Skeletal muscle satellite cell (primary cell): ENCODE measurements around the gene RSBN1.

ENCODE experiments used
- H3K27me3 ChIP-seq: 2 replicates; pipeline ENCODE4 v1.7.0; 2013; ENCODE audit warnings: low read length; ENCODE audit not compliant: control insufficient read depth, insufficient read depth
- H3K36me3 ChIP-seq: 2 replicates; pipeline ENCODE4 v1.7.0; 2013; ENCODE audit warnings: mild to moderate bottlenecking, control low read depth, low read length; ENCODE audit not compliant: insufficient read depth
- H3K4me1 ChIP-seq: 2 replicates; pipeline ENCODE4 v1.7.0; 2013; ENCODE audit warnings: low read length; ENCODE audit not compliant: control insufficient read depth, insufficient read depth
- H3K4me2 ChIP-seq: 2 replicates; pipeline ENCODE4 v1.7.0; 2013; ENCODE audit warnings: mild to moderate bottlenecking, low read length
- H3K4me3 ChIP-seq: 2 replicates; pipeline ENCODE4 v1.7.0; 2013; ENCODE audit warnings: low read length
- H3K9ac ChIP-seq: 2 replicates; pipeline ENCODE4 v1.7.0; 2013; ENCODE audit warnings: mild to moderate bottlenecking, low read depth, low read length, moderate library complexity
- H3K9me3 ChIP-seq: replicated peaks from 2 replicates; pipeline ENCODE4 v1.7.0; 2013; ENCODE audit warnings: mild to moderate bottlenecking, control low read depth, low read length

RSBN1 gene

DNA sequence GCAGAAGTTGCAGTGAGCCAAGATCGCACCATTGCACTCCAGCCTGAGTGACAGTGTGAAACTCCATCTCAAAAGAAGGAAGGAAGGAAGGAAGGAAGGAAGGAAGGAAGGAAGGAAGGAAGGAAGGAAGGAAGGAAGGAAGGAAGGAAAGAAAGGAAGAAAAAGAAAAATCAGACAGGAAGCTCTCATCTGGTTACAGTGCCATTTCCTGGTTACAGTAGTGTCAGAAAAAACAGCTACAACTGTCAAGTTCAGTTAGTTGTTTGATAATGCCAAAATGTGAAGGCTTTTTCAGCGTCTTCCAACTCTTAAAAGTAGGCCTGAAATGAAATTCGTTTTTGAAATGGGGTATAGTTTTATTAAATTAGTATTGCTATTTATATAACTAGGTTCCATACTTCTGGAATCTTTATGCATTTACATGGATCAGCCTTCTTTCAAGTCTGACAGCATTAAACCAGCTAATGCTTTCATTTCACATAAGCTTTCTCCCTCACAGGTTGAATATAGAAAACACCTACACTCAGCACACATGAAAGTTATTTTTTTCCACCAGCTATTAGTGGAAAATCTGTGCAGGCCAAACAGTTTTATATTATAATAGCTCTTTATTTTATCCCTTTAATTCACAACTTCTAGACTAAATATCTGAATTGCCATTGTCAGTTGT, 38.0 kb upstream of the RSBN1 start:
- no peak overlapping the region for H3K4me3 ChIP-seq
- no peaks in the 10 kb centered on the region for H3K4me1 ChIP-seq
- no peaks in the 10 kb centered on the region for H3K36me3 ChIP-seq
- H3K27me3 ChIP-seq = no peaks in the 10 kb centered on the region
- H3K9me3 ChIP-seq = no peaks in the 10 kb centered on the region
- H3K9ac ChIP-seq = no peak overlapping the region
- no peak overlapping the region for H3K4me2 ChIP-seq

DNA sequence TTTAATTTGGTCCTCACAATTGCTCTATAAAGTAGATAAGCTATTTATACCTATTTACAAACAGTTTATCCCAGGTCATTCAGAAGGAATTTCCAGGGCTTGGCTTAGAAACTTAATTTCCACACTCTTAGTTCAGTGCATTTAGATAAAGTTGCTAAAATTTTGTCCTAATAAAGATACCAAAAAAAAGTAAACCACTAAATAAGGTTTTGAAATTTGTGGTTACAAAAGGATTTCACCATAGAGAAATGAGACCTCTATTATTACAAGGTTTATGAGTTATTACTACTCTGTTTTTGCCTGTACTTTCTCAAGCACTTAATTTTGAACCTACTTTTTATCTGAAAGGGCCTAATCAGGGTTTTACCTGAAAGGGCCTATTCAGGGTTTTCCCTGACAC, 36.8 kb upstream of the RSBN1 start:
- no peak overlapping the region for H3K4me2 ChIP-seq
- no peaks in the 10 kb centered on the region for H3K4me1 ChIP-seq
- H3K9ac ChIP-seq = no peak overlapping the region
- no peaks in the 10 kb centered on the region for H3K9me3 ChIP-seq
- H3K27me3 ChIP-seq = no peaks in the 10 kb centered on the region
- no peaks in the 10 kb centered on the region for H3K36me3 ChIP-seq
- no peak overlapping the region for H3K4me3 ChIP-seq

DNA sequence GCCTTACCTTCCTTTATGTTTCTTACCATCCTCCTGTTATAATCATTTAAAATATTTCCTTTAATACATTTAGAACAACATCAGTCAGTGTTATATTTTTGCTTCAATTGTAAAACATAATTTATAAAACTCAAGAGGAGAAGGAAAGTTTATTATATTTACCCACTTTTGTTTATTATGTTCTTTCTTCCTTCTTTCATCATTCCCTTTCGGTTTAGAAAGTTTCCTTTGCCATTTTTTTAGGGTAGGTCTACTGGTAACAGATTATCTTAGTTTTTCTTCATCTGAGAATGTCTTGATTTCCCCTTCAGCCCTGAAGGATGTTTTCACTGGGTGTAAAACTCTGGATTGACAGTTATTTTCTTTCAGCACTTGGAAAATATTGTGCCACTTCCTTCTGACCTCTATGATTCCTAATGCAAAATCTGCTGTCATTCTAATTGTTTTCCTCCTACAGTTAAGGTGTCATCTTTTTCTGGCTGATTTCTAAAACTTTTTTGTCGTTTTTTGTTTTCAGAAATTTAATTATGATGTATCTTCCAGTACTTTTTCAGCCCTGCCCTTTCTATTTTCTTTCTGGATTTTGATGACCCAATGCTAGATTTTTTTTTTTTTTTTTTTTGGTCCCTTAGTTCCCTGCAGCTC, 34.2 kb upstream of the RSBN1 start:
- H3K9ac ChIP-seq = no peak overlapping the region
- H3K27me3 ChIP-seq = no peaks in the 10 kb centered on the region
- no peaks in the 10 kb centered on the region for H3K4me1 ChIP-seq
- no peaks in the 10 kb centered on the region for H3K9me3 ChIP-seq
- no peak overlapping the region for H3K4me3 ChIP-seq
- no peak overlapping the region for H3K4me2 ChIP-seq
- no peaks in the 10 kb centered on the region for H3K36me3 ChIP-seq

DNA sequence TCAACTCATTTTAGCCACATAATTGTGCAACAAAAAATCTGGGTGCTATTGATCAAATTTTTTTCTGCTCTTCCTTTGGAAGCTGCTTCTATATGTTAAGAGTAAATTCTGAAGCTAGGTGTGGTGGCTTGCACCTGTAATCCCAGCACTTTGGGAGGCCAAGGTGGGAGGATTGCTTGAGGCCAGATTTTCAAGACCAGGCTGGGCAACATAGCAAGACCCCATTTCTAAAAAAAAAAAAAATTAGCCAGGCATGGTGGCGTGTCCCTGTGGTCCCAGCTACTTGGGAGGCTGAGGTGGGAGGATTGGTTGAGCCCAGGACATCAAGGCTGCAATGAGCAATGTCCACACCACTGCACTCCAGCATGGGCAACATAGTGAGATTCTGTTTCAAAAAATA, 24.3 kb upstream of the RSBN1 start:
- Histone ChIP-seq H3K36me3 (no peaks in the 10 kb centered on the region), H3K9ac (no peak overlapping the region), H3K4me2 (no peak overlapping the region), H3K27me3 (no peaks in the 10 kb centered on the region), H3K4me1 (peaks cover 3% of the 10 kb centered on the region), H3K4me3 (no peak overlapping the region), H3K9me3 (no peaks in the 10 kb centered on the region)

DNA sequence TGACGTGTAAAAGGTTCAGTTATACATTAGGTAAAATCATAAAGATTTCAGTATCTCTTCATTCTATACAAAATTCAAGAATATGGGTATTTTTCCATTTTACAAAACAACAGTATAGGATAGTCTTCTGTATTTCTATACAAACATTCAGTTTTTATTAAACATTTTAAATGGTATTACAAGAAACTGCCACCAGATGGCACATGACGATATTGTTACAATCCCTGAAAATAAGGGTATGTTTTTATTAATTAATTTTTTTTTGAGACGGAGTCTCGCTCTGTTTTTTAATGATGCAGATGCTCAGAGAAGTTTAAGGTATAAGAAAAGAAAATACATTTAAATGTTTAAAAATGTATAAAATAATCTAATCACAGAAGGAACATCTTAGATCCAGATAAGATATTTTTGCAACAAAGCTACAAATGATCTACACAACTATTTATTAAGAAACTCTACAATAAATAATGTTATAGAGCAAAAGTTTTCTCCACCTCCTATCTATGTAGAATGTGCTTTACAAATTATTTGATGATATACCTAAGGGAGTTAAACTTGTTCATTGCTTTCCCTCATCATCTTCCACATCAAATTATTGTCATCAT, 23.5 kb upstream of the RSBN1 start:
- no peaks in the 10 kb centered on the region for H3K36me3 ChIP-seq
- H3K4me1 ChIP-seq = peaks cover 10% of the 10 kb centered on the region
- H3K4me2 ChIP-seq = no peak overlapping the region

DNA sequence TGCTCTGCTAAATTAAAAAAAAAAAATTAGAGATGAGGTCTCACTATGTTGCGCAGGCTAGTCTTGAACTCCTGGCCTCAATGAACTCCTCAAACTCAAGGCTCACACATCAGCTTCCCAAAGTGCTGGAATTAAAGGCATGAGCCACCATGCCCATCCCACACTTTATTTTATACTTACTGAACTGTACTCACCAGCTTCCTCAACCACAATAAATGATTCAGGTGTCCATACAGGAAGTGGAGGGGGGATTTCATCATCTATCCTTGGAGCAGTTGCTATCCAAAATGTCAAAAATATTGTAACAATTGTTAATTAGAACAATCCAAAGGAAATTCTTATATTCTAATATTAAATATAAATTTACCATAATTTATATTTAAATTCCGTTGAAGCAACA, 22.4 kb upstream of the RSBN1 start:
- H3K27me3 ChIP-seq = no peaks in the 10 kb centered on the region
- peaks cover 11% of the 10 kb centered on the region for H3K4me1 ChIP-seq
- H3K4me3 ChIP-seq = no peak overlapping the region
- no peaks in the 10 kb centered on the region for H3K36me3 ChIP-seq
- no peaks in the 10 kb centered on the region for H3K9me3 ChIP-seq
- no peak overlapping the region for H3K9ac ChIP-seq
- no peak overlapping the region for H3K4me2 ChIP-seq

More for the DNA sequence above, 23.5 kb upstream of the RSBN1 start:
- H3K9ac ChIP-seq = no peak overlapping the region
- H3K27me3 ChIP-seq = no peaks in the 10 kb centered on the region
- no peak overlapping the region for H3K4me3 ChIP-seq
- H3K9me3 ChIP-seq = no peaks in the 10 kb centered on the region

DNA sequence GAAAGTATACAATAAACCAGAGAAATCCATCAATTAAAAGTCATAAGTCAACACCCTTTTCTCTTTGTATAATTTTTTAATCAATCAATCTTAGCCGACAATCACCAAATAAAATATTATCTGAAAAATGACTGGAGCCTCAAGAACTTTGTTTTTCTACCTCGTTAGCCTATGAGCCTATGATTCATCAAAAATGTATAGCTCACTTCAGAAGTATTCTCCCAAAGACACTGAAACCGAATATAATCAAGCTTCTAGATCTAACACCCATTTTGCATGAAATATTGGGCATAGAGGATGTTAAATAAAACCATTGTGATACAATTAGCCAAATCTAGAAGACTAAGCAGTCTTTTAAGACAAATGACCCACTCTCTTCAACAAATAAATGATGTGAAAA, 17.8 kb upstream of the RSBN1 start:
- H3K9me3 ChIP-seq = no peaks in the 10 kb centered on the region
- H3K36me3 ChIP-seq = no peaks in the 10 kb centered on the region
- H3K4me2 ChIP-seq = peak overlapping the region; percentile 9
- H3K9ac ChIP-seq = no peak overlapping the region
- no peaks in the 10 kb centered on the region for H3K27me3 ChIP-seq
- no peak overlapping the region for H3K4me3 ChIP-seq
- H3K4me1 ChIP-seq = peaks cover 11% of the 10 kb centered on the region

DNA sequence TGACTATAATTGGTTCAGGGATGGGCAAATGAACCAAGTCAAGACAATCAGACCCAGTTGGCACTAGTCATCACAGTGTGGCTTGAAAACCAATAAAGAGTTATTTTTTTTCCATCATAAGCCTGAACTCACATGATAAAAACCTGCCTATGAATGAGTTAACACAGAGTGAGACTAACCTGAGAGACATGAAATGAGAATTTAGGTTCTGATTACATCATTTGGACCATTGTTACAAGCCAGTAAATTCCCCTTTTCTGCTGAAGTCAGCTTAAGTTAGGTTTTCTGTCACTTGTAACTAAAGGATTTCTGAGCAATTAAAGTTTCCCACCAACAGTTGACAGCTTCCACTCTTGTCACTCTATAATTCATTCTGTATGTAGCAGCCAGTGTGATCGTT, 9.6 kb upstream of the RSBN1 start:
- Histone ChIP-seq H3K27me3 (no peaks in the 10 kb centered on the region), H3K9ac (no peak overlapping the region), H3K36me3 (no peaks in the 10 kb centered on the region), H3K9me3 (no peaks in the 10 kb centered on the region), H3K4me2 (no peak overlapping the region), H3K4me1 (no peaks in the 10 kb centered on the region), H3K4me3 (no peak overlapping the region)

DNA sequence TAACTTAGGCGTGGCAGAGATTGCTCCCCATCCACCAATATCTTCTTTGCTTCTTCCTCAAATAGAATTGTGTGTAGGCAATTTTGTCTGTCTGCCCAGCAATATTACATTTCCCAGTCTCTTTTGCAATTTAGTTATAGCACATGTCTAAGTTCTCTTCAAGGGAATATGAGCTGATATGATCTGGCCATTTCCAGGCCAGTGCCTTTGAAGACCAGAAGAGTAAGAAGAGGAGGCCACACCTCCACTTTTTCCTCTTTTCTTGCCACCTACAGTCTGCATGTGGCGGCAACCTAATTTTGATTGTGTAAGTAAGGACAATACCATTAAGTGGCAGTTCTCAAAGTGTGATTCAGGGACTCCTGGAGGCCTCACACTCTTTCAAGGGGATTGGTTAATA, 6.3 kb upstream of the RSBN1 start:
- H3K4me1 ChIP-seq = no peaks in the 10 kb centered on the region
- no peaks in the 10 kb centered on the region for H3K36me3 ChIP-seq
- H3K4me2 ChIP-seq = no peak overlapping the region

DNA sequence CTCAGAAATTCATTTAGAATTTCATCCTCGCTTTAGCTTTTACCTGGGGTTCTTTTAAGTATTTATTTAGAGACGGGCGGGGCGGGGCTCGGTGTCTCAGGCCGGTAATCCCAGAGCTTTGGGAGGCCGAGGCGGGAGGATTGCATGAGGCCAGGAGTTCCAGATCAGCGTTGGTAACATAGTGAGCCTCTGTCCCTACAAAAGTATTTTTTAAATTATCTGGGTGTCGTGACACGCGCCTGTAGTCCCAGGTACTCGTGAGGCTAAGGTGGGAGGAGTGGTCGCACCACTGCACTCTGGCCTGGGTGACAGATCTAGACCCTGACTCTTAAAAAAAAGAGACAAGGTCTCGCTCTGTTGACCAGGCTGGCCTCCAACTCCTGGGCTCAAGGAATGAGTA, 942 bp upstream of the RSBN1 start:
- H3K4me2 ChIP-seq = peak overlapping the region; percentile 85
- peak overlapping the region; percentile 85 for H3K9ac ChIP-seq
- H3K9me3 ChIP-seq = no peaks in the 10 kb centered on the region
- peaks cover 23% of the 10 kb centered on the region for H3K4me1 ChIP-seq
- H3K4me3 ChIP-seq = no peak overlapping the region
- H3K36me3 ChIP-seq = no peaks in the 10 kb centered on the region
- no peaks in the 10 kb centered on the region for H3K27me3 ChIP-seq

More for the DNA sequence above, 6.3 kb upstream of the RSBN1 start:
- Histone ChIP-seq H3K27me3 (no peaks in the 10 kb centered on the region), H3K4me3 (no peak overlapping the region), H3K9me3 (no peaks in the 10 kb centered on the region), H3K9ac (no peak overlapping the region)

DNA sequence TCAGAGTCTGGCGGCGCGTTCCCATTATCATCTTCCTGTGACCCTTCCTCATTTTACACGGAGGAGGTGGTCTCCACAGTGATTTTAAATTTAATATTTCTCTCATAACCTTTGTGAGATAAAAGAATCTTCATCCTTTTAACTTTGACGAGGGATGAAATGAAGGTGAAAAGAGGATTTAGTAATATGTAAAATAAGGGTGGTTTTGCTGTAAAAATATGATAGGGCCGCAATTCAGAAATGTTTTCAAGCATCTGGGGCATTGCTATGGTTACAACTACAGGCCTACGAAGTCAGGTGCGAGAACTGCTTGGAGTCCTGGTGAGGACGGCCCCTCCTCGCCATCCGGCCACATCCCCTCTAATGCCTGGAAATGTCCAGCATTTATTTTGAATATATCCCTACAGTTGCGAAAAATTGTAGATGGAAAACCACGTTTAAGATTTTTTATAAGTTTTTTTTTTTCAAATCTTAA, 422 bp upstream of the RSBN1 start:
- Histone ChIP-seq H3K4me2 (peak overlapping the region; percentile 85), H3K4me1 (peaks cover 23% of the 10 kb centered on the region), H3K4me3 (peak overlapping the region; percentile 67), H3K36me3 (no peaks in the 10 kb centered on the region), H3K9ac (peak overlapping the region; percentile 85), H3K27me3 (no peaks in the 10 kb centered on the region), H3K9me3 (no peaks in the 10 kb centered on the region)
